Eye (tissue), 1 donor: Measurements from ENCODE around the gene TRAPPC3.
"Not testable (repeated sequence)": the region's sequence is repeated elsewhere in the genome, so short reads cannot be mapped to it uniquely, and the experiment has no call there.

ENCODE experiments used
- DNase-seq: peaks from one replicate; pipeline ENCODE4 v3.0.0-alpha.2; 2015

Gene TRAPPC3

DNA sequence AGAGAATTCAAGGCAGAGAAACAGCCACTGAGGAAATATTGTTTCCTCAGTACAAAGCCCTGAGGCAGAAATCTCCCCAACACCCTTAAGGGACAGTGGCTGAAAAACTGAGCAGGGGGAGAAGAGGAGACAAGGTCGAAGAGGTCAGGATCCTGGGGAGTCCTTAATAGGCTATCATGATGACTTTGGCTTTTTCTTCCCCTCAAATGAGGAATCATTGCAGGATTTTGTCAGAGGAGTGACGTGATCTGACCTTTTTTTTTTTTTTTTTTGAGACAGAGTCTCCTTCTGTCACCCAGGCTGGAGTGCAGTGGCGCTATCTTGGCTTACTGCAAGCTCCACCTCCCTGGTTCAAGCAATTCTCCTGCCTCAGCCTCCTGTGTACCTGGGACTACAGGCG is 16.9 kb upstream of the TRAPPC3 start:
- no peak for DNase-seq

DNA sequence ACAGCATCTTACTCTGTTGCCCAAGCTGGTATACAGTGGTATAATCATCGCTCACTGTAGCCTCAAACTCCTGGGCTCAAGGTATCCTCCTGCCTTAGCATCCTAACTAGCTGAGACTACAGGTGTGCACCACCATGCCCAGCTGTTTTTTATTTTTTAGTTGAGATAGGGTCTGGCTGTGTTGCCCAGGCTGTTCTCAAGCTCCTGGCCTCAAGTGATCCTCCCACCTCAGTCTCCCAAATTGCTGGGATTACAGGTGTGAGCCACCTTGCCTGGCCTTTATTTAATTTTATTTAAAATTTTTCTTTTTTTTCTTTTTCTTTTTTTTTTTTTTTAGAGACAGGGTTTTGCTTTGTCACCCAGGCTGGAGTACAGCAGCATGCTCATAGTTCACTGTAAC is 15.9 kb upstream of the TRAPPC3 start:
- no peak for DNase-seq

GRCh38 chr1:36164361-36164760 is 15.1 kb upstream of the TRAPPC3 start:
- DNase-seq, result no peak

DNA sequence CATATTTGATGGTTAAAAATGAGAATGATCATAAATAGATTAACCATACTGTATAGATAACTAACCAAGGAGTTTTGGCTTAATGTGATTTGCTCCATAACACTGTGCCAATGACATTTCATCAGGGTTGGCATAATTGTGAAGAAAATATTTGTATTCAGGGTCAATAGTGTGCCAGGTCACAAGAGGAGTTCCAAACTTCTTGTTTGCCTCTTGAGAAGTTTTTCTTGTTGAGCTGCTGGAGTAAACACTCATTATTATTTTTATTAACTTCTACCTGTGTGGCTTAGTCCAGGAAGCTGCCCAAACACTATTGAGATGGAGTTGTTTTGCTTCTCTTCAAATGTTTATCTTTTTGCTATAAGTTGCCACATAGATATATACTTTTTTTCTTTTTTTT is 14.1 kb upstream of the TRAPPC3 start:
- DNase-seq, result no peak

- DNase-seq, result no peak
These were observed 13.5 kb upstream of the TRAPPC3 start for GRCh38 chr1:36162680-36163239.

- peak; percentile 30 for DNase-seq
These were observed 12.6 kb upstream of the TRAPPC3 start for GRCh38 chr1:36161641-36162531.

GRCh38 chr1:36160949-36161485 is 11.7 kb upstream of the TRAPPC3 start:
- DNase-seq, result peak; percentile 59

GRCh38 chr1:36160388-36160948 is 11.2 kb upstream of the TRAPPC3 start:
- DNase-seq, result no peak

DNA sequence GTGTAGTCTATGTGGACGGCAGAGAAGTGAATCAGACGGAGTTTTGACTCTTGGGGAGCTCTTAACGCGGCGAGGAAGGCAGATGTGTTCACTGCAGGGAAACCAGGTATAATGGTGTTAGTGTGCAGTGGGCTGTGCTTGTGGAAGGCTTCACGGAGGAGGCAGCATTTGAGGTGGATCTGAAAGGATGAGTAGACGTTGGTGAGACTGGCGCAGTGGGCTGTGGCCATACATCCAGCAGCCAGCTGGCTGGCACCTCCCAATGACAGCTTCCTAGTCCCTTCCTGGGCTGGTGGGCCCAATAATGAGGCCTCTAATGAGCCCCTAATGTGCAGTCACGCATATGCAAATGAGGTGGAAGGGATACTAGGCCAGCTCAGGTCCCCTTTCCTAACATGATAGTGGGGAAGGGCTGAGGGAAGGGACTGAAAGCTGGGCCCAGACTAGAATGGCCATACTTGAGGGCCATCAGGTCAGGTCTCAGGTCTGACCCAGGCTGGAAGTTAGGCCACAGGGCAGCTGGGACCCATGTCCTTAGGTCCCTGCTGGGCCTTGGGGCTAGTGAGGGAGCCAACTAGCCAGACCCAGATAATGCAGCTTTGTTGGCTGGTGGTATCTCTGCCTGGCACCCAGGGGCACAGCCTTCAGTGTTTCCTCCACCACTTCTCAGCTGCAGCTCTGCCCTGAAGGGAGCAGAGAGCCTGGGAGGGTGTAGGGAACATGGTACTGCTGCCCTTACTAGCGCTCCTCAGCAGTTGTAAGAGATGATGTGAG is 10.5 kb upstream of the TRAPPC3 start:
- no peak for DNase-seq

- DNase-seq, result not testable (repeated sequence)
These were observed 9.6 kb upstream of the TRAPPC3 start for GRCh38 chr1:36158827-36159252.

GRCh38 chr1:36157973-36158826 is 8.9 kb upstream of the TRAPPC3 start:
- no peak for DNase-seq

DNA sequence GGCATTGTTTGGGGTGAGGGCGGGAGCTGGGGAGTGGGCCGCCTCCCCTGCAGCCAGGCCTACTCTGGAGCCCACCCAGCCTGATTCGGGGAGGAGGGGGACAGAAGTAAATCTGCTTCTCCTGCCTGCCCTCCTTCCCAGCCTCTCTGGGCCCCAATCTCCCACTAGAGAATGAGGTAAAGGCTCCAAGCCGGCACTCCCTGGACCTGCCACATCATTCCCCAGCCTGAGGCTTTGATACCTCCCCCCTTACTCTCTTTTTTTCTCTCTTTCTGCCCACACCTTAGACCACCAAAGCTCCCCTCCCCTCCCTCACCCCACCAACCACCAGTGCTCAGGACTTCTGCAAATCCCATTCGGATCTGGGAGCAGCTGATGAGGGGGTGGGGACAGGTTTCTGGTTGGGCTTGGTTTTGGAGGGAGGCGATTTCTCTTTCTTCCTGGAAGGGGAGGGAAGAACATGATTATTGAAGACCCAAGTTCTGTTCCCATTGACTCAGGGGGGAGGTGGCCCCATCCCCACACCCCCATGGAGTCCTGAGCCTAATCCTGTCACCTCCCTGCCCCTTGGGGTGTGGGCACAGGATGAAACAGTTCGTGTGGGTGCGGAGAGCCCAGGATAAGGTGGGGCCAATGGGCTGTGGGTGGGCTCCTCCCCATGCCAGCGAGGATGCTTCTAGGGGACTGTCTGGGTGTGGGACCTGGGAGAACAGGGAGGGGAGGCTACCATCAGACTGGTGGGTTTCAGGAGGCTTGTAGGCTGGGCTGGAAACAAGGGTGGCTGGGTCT is 8.0 kb upstream of the TRAPPC3 start:
- no peak for DNase-seq

DNA sequence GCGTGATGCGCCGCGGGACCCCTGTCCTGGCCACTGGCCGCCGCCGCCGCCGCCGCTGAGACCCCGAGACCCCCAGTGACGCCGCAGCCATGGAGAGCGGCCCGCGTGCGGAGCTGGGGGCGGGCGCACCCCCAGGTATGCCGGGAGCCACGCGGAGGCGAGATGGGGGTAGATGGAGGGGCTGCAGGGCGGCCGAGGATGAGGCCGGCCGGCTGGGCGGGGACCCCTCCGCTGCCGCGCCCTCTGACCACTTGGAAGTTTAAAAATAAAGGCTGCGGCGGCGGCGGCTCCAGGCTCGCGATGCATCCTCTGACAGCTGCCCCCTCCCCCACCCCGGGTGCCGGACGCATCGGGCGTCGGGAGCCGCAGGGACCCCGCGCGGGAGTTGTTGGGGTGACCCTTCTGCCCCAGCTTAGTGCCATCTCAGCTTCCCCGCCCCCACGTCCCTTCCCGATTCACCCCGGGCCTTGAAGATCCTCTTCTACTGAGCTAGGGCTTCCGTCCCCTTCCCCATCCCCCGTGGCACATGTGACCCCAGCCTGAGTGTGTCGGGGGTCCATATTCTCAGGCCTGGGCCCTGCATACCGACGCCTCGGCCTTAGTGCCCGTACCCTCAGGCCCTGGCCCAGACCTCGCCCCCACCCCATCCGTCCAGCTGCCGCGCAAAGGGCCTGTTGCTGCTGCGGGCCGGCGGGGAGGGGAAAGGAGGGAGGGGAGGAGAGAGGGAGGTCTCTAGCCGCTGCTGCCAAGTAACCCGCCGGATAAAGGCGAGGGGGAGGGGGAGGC is 7.2 kb upstream of the TRAPPC3 start:
- DNase-seq, result peak; percentile 94

DNA sequence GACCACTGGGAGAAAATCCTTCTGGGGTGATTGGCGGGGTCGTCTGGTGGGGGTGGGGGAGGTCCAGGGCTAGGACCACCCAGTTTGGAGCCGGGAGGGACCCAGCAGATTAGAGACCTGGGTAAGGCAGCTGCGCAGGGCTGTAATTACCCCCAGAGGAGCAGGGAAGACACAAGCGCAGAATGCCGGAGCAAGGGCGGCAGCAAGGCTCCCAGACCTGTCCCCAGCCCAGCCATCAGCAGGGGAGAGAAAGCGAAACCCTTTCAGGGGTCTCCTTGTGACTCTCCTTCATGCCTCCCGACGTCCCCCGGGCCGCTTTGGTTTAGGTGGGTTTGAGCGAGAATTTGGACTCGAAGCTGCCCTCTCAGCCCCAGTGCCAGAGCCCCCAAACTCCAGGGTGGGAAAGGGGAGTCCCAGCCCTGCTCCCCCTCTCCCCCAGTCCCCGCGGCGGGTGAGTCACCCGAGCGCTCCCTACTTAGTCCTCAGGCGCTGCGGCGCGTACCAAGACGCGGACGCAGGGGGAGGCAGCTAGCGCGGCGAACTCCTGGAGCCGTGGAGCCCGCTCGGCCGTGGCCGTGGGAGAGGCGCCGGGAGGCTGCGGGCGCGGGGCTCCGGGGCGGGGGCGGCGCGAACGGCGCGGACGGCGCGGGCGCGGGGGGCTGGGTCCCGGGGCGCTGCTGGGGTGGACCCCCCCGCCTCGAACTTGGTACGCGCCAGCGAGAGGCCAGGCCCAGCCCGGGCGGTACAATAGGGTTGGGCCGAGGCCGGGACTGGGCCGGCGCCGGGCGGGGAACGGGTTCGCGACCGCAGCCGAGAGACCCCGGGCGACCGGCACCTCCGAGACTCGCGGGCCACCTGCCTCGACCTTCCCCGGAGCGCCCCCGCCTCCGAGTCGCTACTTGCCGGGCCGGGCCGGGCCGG is 6.4 kb upstream of the TRAPPC3 start, which contains the start of gene MAP7D1:
MAP7D1 (plus strand) TSS at position 753 of the 921 bp plus-strand sequence. CDS start 258 bp downstream, outside the sequence.
- peak; percentile 93 for DNase-seq

GRCh38 chr1:36154765-36155407 is 5.6 kb upstream of the TRAPPC3 start:
- no peak for DNase-seq

- no peak for DNase-seq
These were observed 5.0 kb upstream of the TRAPPC3 start for GRCh38 chr1:36154335-36154734.

GRCh38 chr1:36153476-36153875 is 4.2 kb upstream of the TRAPPC3 start:
- DNase-seq, result no peak

DNA sequence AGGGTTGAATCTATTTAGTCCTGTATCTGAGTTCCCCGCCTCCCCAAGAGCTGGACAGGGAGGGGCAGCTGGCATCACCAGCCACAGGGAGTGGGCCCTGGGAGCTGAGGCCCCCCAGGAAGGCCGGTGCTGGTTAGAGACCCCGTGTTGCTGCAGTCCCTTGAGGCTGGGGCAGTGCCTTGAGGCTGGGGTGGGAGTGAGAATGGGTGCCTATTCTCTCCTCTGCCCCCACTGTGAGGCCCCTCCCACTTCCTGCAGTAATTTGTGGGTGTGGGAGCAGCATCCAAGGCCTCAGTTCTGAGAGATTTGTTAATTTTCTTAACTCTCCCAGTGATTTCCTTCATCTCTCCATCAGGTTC is 2.5 kb upstream of the TRAPPC3 start:
- no peak for DNase-seq
